GM18519 (cell line): ENCODE results near the gene RPS6KA5.
"Not testable (repeated sequence)": the region's sequence is repeated elsewhere in the genome, so short reads cannot be mapped to it uniquely, and the experiment has no call there.

Experiments used
- ATAC-seq: cut with Tn5 transposase; IDR thresholded peaks from one replicate; pipeline ENCODE4 v1.9.1; 2021; ENCODE audit warnings: mild to moderate bottlenecking, moderate library complexity; ENCODE audit not compliant: unreplicated experiment, low FRiP score

The RPS6KA5 gene

GRCh38 chr14:90953643-90954042 is 106.8 kb downstream of the RPS6KA5 start:
- ATAC-seq, result not testable (repeated sequence)

DNA sequence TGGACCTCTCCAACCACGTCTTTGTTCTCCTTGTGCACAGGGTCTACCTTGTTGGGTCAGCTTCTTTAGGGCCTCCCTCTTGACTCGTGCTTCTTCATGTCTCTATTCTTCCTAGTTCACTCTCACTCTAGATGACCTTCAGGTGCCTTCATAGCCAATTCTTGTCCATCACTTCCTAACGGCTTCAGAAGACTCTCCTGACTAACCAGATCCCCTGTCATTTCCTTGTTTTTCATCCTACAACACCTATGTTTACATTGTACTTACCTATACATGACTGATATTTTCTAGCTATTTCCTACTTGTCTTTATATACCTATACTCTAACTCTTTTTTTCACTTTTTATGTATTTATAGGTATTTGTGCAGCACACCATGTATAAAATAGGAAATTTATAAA is 117.1 kb downstream of the RPS6KA5 start:
- ATAC-seq, result no peak

GRCh38 chr14:90942511-90942910 is 117.9 kb downstream of the RPS6KA5 start:
- ATAC-seq, result no peak

GRCh38 chr14:90941706-90942105 is 118.7 kb downstream of the RPS6KA5 start:
- ATAC-seq, result no peak

DNA sequence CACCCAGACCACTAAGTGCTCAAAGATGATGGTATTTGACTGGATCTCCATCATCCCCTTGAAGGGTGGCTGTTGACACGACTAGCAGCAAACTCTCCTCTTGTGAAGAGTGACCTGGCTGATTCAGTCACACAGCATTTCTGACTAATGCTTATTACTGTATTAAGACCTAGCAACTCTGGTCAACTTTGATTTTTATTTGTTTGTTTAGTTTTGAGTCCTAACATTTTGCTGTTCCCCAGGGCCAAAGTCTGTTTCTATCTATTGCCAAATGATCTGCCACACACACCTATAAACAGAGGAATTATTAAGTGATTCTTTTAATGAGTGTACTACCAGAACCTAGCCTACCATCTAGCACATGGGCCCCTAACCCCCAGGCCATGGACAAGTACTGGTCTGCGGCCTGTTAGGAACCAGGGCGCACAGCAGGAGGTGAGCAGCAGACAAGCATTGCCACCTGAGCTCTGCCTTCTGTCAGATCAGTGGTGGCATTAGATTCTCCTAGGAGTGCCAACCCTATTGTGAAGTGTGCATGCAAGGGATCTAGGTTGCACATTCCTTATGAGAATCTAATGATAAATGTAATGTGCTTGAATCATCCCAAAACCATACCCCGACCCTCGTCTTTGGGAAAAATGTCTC is 120.0 kb downstream of the RPS6KA5 start:
- ATAC-seq, result no peak

DNA sequence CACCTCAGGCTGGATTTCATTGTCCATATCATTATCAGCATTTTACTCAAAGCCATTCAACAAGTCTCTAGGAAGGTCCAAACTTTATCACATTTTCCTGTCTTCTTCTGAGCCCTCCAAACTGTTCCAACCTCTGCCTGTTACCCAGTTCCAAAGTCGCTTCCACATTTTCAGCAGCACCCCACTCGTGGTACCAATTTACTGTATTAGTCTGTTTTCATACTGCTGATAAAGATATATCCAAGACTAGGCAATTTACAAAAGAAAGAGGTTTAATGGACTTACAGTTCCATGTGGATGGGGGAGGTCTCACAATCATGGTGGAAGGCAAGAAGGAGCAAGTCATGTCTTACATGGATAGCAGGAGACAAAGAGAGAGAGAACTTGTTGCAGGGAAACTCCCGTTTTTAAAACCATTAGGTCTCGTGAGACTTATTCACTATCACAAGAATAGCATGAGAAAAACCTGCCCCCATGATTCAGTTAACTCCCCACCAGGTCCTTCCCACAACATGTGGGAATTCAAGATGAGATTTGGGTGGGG is 121.1 kb downstream of the RPS6KA5 start:
- ATAC-seq, result not testable (repeated sequence)

DNA sequence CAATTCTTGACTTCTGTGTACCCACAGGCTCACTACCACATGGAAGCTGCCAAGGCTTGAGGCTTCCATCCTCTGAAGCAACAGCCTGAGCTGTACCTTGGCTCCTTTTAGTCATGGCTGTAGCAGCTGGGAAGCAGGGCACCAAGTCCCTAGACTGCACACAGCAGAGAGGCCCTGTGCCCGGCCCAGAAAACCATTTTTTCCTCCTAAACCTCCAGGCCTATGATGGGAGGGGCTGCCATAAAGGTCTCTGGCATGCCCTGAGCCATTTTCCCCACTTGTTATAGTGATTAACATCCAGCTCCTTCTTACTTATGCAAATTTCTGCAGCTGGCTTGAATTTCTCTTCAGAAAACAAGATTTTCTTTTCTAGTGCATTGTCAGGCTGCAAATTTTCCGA is 121.8 kb downstream of the RPS6KA5 start:
- ATAC-seq, result no peak

DNA sequence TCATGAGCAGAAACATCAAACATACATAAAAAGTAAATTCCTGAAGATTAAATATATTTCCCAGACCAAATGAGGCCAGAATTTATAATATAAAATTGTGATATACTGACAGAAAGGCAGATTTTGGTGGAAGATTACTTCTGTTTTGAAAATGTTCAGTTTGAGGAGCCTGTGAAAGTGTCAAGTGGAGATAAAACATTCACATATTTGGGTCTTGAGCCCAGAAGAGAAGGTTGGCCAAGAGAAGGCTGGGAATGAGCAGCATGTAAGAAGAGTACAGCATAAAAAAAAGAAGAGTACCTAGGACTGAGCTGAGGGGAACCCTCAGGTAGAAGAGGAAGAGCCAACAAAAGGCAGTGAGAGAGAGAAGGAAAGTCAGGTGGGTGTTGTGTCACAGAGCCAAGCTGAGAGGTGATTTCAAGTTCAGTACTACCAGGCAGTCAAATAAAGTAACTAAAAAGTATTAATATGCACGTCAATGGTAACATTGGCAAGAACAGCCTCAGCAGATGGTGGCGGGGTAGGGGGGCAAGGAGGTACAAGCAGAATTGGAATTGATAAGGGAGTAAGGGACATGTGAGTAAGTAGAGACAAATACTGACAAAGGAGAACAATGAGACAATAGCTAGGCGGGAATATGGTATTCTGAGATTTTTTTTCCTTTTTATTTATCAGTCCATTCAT is 123.5 kb downstream of the RPS6KA5 start:
- ATAC-seq, result no peak

GRCh38 chr14:90924621-90925340 is 135.7 kb downstream of the RPS6KA5 start:
- ATAC-seq, result no peak

DNA sequence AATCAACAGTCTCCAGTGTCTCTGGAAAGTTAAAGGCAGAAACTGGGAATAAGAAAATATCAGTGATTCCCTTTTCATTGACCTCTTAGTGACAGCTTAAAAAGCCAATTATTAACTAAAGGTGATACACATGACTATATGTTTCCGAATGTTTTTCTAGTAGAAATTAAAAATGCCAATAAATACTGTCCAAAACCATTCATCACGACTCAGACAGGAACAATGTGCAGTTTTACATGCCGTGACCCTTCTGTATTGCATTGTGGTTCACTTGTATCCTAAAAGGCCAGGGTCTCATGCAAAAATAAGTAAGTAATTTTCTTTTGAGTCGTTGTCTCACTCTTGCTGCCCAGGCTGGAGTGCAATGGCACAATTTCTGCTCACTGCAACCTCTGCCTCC is 138.3 kb downstream of the RPS6KA5 start:
- no peak for ATAC-seq

- ATAC-seq, result no peak
These were observed 149.3 kb downstream of the RPS6KA5 start for GRCh38 chr14:90911121-90911520.

DNA sequence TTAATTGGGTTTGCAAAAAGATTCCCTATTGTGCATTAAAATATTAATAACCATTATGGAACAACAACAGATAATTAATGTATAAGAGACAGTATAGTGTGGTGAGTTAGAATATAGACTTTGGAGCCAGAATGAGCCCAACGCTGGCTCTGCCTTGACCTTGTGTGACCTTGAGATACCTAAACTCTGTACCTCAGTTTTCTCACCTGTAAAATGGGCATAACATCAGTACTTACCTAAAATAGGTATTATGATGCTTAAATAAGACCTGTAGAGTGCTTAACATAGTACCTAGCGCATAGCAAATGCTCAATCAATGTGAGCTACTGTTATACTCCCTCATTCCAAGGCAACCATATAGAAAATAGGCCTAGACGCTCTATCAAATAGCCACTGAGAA is 153.3 kb downstream of the RPS6KA5 start:
- ATAC-seq, result no peak

DNA sequence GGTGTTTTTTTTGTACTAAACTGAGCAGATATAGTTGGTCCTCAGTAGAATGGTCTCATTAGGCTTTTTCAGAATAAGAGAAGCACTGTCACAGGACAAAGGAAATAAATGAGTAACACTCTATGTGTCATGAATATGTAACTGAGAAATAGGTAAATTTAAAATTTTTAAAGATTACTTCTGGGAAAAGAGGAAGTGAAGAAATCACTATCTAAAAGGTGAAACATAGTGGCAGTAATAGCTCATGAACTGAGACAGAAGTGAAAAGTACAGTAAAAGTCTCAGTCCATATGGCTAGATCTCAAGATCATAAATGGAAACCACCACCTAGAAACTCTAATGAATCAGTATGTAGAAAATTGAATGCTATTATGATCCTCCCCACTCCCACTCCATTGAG is 154.9 kb downstream of the RPS6KA5 start:
- ATAC-seq, result peak; percentile 89

GRCh38 chr14:90903101-90903500 is 157.3 kb downstream of the RPS6KA5 start:
- ATAC-seq, result no peak

DNA sequence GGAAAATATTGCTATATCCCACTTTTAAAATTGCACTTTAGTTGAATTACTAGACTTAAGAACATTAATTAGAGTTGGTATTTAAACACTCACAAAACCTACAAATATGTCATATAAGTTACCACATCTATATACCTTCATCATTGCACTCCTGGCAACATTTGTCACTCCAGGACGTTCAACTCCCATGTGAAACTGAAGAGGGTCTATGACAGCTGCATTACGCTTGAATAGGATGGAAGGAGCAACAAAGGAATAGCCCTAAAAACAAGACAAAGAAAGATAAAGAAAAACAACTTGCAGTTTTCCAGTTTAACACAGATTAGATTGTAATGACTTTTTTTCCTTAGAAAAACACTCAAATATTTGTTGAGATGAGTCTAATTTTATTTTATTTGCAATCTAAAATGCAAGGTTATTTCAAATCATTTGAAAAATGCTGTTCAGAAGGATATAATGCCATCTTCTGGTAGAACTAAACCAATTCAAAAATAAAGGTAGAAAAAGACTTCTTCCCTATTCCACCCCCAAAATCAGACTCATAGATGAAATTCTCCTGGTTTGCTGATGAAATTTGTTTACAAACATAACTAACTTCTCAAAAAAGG is 159.9 kb downstream of the RPS6KA5 start:
- ATAC-seq, result no peak

DNA sequence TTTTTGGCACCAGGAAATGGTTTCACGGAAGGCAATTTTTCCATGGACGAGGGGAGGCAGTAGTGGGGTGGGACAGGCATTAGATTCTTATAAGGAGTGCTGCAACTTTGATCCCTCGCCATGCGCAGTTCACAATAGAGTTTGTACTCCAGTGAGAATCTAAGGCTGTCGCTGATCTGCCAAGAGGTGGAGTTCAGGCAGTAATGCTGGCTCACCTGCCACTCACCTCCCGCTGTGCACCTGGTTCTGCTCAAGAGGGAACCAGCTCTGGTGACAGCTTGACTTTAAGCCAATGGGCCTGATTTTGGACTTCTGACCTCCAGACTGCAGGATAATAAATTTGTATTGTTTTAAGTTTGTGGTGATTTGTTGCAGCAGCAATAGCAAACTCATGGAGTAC is 163.4 kb downstream of the RPS6KA5 start:
- no peak for ATAC-seq

DNA sequence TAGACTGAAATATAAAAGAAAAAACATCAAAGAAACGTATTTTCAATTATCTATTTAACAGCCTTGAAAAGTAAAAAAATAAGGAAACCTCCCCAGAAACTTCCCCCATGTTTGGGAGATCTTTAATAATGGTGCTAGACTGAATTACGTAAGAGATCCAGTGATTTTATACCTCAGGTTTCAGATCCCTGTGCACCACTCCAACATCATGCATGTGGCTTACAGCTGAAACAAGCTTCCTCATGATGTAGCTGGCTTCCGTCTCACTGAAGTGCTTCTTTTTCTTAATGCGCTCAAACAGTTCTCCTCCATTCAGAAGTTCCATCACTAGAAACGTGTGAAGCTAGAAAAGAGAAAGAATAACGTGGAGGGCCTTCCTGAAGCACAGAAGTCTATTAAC is 166.2 kb downstream of the RPS6KA5 start:
- no peak for ATAC-seq

DNA sequence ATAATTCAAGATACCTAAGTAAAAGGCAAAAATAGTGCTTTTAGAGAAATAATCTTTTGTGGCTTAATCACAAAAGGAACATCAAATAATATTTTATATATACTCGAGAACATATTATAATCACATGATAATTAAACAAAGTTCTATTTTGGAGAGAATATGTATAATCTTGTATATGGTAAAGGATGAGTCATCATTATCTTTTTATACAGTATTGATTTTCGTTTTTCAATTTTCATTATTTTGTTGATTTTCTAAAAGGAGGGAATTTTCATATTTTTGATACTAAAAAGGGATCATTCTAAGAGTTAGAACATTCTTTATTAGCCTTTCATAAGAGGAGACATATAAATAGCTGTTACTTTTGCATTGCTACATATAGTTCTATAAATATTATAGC is 166.9 kb downstream of the RPS6KA5 start:
- no peak for ATAC-seq

DNA sequence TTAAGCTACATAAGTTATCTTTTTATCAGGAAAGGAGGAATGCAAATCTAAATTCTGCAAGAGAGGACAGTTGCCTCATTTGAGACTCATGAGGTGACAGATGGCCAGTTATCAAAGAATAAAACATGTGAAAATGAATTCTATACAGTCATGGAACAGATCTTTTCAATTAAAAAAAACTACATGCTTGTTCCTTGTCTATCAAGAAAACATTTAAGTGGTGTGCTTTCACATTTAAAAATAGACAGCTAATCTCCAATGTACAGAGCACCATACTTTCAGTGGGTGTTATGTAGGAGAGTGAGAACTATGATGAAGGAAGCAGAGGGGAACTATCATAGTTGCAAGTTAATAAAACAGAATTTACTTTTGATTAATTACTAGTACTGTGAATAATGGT is 167.5 kb downstream of the RPS6KA5 start:
- no peak for ATAC-seq

DNA sequence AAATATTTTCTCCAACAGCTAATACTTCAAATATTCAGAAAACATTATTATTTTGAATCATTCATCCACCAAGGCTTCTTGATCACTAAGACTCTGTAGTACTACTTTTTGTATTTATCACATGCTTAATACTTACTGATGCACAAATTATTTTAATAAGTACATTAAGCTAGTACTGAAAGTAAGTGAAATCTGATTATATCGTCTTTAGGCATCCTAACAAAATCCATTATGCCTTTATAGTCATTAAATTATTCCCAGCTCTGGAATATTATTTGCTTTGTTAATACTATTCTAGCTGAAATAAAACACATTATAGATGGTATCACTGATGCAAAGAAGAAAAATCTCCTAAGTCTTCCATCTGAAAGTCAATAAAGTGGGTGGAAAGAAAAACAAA is 169.1 kb downstream of the RPS6KA5 start:
- no peak for ATAC-seq
